Measurements from ENCODE around the gene RRH. TPM values are rescaled to one million over a fixed set of nuclear protein-coding genes. Genes with fewer than 3 reads are reported as not detected.

The RRH gene
- polyA plus RNA-seq, 10 donors: 0.15 to 0.64 (median 0.32) TPM

GRCh38 chr4:109886303-109886702 is 58.5 kb downstream of the RRH start:
- DNase-seq: no peak

- DNase-seq: no peak
Observed at GRCh38 chr4:109887071-109887470, 59.3 kb downstream of the RRH start.

GRCh38 chr4:109890076-109890475 is 62.3 kb downstream of the RRH start:
- no peak for DNase-seq

Other genes with a start within 250 kb of the RRH start
- gene CASP6, start 124.5 kb upstream of the RRH start, polyA plus RNA-seq (ENCODE audit: insufficient read length in 10 of 10): 10 to 100 TPM; 11.4 to 20.3 (median 17.1) TPM
- 10 to 100 TPM; 11.8 to 28.4 (median 15.7) TPM for gene PLA2G12A, start 97.9 kb upstream of the RRH start, polyA plus RNA-seq (ENCODE audit: insufficient read length in 10 of 10)
- gene CFI, start 26.0 kb upstream of the RRH start, polyA plus RNA-seq (ENCODE audit: insufficient read length in 10 of 10): 1 to 10 TPM; 5.0 to 9.2 (median 7.2) TPM
- 10 to 100 TPM; 24.9 to 40.8 (median 27.9) TPM for gene GAR1, start 12.2 kb upstream of the RRH start, polyA plus RNA-seq (ENCODE audit: insufficient read length in 10 of 10)
- gene LRIT3, start 20.1 kb downstream of the RRH start, polyA plus RNA-seq (ENCODE audit: insufficient read length in 10 of 10): under 1 TPM; 0.10 to 0.69 (median 0.25) TPM
- gene EGF, start 84.9 kb downstream of the RRH start, polyA plus RNA-seq (ENCODE audit: insufficient read length in 10 of 10): 10 to 100 TPM in 4 of 10 donors, 1 to 10 TPM in 6; 3.3 to 16.7 (median 8.5) TPM